Fibroblast of skin of right biceps (primary cell): ENCODE data around the gene APLF.
"Not testable (repeated sequence)": the region's sequence is repeated elsewhere in the genome, so short reads cannot be mapped to it uniquely, and the experiment has no call there.

Source experiments
- DNase-seq: peaks from one replicate; pipeline ENCODE4 v3.0.0-alpha.2; 2013

Gene APLF

GRCh38 chr2:68441179-68441993 lies 26.0 kb upstream of the APLF start:
- DNase-seq, result peak; percentile 82

DNA sequence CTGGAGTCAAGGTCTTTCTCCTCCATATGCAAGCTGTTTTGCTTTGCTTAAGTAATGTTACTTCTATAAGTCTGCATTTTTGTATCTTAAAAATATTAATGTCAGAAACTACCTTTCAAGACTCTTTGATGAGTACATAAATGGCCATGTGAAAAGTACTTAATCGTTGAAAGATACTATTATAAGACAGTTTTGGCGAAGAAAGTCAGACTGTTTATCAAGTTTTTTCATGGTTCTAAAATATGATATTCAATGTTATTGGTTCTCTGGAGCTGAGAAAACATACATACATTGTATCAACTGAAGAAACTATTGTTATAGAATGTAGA lies 25.4 kb upstream of the APLF start:
- no peak for DNase-seq

GRCh38 chr2:68446425-68446824 lies 21.0 kb upstream of the APLF start:
- DNase-seq, result not testable (repeated sequence)

DNA sequence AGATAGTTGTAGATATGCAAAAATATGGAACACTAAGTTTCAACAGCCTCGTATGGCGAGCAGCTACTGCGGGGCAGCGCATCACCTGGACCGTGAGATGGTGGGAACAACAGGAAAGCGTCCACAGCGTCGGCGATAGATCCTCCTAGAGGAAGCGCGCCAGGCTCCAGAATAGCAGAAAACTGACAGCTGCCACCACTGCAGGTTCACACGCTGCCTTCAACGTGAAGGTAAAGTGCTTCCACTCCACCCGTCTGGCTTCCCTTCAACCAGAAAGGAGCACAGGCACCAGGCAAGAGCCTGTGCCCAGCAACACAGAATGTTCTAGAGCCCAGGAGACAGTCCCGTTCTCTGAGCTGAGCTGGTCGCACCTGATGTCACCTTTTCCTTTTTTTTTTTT lies 20.3 kb upstream of the APLF start:
- no peak for DNase-seq

DNA sequence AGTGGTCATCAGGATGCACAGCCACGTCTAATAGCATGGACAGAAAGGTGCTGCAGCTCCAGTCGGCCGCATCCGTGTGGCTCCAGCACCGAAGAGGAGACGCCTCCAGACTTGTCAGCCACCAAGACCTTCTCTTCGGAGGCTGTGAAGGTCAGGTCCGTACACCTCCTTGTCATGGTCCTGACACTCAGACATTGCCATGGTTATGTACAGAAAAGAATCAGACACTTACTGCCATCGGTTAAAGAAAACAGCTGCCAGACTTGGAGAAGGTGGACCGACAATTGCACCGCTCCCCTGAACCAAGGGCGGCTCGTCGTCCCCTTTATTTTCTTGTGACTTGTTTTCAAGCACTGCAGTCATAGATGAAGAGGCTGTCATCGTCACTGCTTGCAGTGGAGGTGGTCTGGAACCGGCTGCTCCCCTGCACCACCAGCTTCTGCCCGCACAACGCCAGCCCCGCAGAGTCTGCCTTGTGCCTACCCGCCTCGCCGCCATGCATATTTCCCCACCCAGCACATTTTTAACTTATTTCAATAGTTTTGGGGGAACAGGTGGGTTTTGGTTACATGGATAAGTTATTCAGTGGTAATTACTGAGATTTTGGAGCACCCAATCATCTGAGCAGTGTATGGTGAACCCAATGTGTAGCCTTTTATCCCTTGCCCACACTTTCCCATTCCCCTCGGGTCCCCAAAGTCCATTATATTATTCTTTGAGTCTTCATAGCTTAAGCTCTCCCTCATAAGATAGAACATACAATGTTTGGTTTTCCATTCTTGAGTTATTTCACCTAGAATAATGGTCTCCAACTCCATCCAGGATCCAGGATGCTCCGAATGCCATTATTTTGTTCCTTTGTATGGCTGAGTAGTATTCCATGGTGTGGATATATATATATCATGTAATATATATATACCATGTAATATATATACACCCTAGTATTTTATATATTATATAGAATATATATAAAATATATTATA lies 18.4 kb upstream of the APLF start:
- DNase-seq, result no peak

DNA sequence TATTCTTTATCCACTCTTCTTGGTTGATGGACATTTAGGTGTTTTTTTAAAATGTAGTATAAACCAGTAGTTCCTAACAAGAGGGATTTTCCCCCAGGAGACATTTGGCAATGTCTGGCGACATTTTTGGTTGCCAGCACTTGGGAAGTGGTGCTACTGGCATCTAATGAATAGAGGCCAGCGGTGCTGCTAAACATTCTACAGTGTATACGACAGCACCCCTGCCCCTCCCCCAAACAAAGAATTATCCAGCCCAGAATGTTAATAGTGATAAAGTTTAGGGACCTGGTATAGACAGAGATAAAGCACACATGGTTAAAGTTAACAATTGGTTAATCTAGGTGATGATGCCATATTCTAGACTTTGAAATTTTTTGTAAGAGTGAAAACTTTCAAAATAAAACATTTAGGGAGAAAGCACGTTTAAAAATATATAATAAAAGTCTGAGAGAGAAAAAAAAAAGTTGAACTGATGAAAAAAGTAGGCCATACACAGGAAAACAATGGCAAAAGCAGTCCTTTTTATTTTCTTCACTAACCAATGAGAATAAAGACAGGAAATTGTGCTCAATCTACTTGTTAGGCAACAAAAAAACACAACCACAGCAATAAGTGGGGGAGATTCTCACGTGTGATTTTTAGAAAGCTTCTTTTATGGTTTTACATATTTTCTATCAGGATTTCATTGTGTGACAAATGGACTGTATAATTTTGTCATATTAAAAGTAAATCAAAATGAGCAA lies 15.1 kb upstream of the APLF start:
- DNase-seq, result no peak

- DNase-seq, result no peak
Observed at GRCh38 chr2:68453761-68454360, 13.5 kb upstream of the APLF start.

GRCh38 chr2:68454719-68455118 lies 12.7 kb upstream of the APLF start:
- no peak for DNase-seq

DNA sequence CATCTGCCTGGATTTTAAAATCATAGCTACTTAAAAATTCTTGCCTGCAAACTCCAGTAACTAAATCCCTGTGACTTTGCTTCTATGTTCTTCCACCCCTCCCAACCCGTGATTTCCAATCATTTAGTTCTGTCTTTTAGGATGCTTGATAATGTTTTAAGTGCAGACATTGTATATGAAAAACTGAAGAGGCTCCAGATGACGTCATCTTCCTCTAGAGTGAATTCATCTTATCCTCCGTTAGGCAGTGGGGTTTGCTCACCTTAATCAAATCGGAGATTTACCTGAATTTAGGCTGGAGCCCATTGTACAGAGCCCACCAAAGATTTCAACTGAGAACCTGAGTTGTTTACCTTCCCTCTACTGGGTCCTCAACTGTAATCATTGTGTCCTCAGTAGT lies 11.2 kb upstream of the APLF start:
- DNase-seq, result no peak

DNA sequence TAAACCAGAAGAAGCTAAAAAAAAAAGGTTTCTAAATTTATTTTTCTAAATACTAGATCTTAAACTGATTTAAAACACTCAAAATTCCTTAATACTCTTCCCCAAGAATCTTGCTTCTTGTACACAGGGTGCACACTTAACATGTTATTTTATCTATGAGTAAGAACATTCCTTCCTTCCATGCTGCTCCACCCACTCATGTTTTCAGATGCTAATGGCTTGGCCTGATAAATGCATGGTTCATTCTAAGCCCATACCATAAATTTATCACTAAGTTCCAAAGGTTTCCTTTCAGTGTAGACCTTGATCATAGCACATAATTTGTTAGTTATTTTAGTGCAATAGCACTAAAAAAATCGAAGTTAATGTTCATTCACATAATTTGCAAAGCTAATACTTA lies 8.4 kb upstream of the APLF start:
- peak; percentile 66 for DNase-seq

- peak; percentile 50 for DNase-seq
Observed at GRCh38 chr2:68463287-68463877, 4.0 kb upstream of the APLF start.

- DNase-seq, result no peak
Observed at GRCh38 chr2:68464651-68465050, 2.7 kb upstream of the APLF start.

DNA sequence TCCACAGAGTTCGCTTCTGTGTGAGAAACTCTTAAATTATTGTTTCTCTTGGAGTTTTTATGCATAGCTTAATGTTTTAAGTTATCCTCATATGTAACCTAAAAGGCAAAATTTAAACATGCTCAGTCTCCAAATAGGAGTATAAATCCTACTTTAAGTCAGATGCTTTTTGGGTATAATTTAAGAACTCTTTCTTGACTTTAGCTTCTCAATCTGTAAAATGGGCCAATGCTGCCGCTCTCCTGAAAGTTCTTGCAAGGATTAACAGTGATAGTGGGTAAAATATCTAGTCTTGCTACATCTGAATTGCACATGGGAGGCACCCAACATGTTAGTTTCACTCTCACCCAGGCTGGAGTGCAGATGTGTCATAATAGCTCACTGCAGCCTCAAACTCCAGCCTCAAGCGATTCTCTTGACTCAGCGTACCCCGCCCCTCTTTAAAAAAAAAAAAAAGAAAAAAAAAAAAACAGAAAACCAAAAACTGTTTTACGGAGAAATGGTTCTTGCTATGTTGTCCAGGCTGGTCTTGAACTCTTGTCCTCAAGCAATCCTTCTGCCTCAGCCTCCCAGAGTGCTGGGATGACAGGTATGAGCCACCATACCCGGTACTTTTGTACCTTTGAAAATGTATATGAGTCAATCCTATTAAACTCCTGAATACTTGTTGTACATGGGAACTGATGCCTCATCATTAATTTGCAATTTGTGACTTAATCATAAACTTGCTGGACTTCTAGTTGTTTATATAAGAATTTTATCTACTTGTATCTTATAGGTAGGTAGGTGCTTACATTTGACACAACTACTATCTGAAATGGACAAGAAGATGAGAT lies 2.1 kb upstream of the APLF start:
- DNase-seq, result peak; percentile 46

DNA sequence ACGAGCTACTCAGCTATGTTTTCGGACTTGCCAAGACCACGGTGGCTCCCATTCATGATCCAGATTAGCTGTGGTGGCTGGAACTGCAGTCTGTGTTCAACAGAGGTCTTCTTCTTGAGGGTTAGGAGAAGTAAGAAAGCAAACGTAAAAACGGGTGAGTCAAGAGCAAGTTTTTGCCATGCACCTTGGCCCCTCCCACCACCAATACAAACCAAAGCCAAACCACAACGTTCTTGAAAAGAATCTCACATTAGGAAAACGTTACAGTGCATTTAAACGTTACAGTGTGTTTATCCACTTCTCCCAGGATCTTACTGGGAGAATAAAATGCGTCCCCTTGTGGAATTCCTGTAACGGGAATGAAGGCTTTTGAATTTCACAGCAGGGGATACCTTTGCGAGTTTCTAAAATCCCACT lies 1.0 kb upstream of the APLF start:
- DNase-seq, result peak; percentile 71

GRCh38 chr2:68466778-68467076 lies 658 bp upstream of the APLF start:
- DNase-seq, result no peak

- DNase-seq, result no peak
Observed at GRCh38 chr2:68468801-68469200, 1.4 kb downstream of the APLF start.

GRCh38 chr2:68469935-68470334 lies 2.5 kb downstream of the APLF start:
- DNase-seq, result no peak

- DNase-seq, result no peak
Observed at GRCh38 chr2:68471385-68471784, 4.0 kb downstream of the APLF start.

DNA sequence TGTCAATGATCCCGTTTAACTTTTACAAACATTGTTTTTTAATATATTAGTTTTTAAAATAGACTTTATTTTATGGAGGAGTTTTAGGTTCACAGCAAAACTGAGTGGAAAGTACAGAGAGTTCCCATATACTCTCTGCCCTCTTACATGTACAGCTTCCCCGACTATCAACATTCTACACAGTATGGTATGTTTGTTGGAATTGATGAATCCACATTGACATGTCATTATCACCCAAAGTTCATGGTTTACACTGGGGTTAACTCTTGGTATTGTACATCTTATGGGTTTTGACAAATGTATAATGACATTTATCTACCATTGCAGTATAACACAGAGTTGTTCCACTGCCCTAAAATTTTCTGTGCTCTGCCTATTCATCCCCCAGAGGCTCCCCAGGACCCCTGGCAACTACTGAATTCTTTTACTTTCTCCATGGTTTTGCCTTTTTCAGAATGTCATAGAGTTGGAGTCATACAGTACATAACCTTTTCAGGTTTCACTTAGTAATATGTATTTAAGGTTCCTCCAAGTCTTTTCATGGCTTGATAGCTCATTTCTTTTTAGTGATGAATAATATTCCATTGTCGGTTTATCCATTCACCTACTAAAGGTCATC lies 5.5 kb downstream of the APLF start:
- no peak for DNase-seq

GRCh38 chr2:68475110-68475509 lies 7.7 kb downstream of the APLF start:
- DNase-seq, result no peak

- no peak for DNase-seq
Observed at GRCh38 chr2:68475576-68475975, 8.2 kb downstream of the APLF start.
